ENCODE data around the gene SP6. TPM values are rescaled to one million over a fixed set of nuclear protein-coding genes. Genes with fewer than 3 reads are reported as not detected.

Gene SP6
- total and polyA plus RNA-seq, 3 donors from 2014 or later: 0.31 to 0.79 (median 0.43) TPM

- intact Hi-C loops (cut with DNase I; ENCODE audit: low total_unique reads): no loop called here
- DNase-seq: no peak
- no peaks in the 10 kb centered on the region for H3K36me3 ChIP-seq (ENCODE audit: low read depth, missing control alignments)
Measured at GRCh38 chr17:47822785-47823184, 28.2 kb downstream of the SP6 start.

GRCh38 chr17:47821424-47822391 lies 29.3 kb downstream of the SP6 start, which contains the start of gene OSBPL7:
OSBPL7 (minus strand) TSS chr17:47821794; CDS start chr17:47820278, 1,516 bp downstream.
- H3K36me3 ChIP-seq (ENCODE audit: low read depth, missing control alignments): no peaks in the 10 kb centered on the region
- H3K4me1 ChIP-seq: peaks cover 9% of the 10 kb centered on the region
- TF ChIP-seq POLR2A (IDR thresholded peaks at IDR 0.05) (no peak), CTCF (IDR thresholded peaks at IDR 0.05) (no peak)
- H3K27ac ChIP-seq: no peak within 1 kb of the TSS
- intact Hi-C loops (cut with DNase I; ENCODE audit: low total_unique reads): no loop called here
- 30 to 77% methylated on average over 5 to 21 of the region's 21 CpGs for WGBS, 2 donors
- DNase-seq: peak; percentile 52
- peak within 1 kb of the TSS; percentile 42 to 63 for H3K4me3 ChIP-seq
- H3K27me3 ChIP-seq: no peaks in the 10 kb centered on the region
- no peaks in the 10 kb centered on the region for H3K9me3 ChIP-seq

More at GRCh38 chr17:47822785-47823184, 28.2 kb downstream of the SP6 start:
- WGBS, 2 donors: 81 to 92% methylated on average over 4 of the region's 4 CpGs
- no peak for TF ChIP-seq CTCF (IDR thresholded peaks at IDR 0.05)
- TF ChIP-seq POLR2A (IDR thresholded peaks at IDR 0.05): no peak
- H3K27ac ChIP-seq: no peak overlapping the region
- H3K4me1 ChIP-seq: peaks cover 9% of the 10 kb centered on the region
- H3K27me3 ChIP-seq: no peaks in the 10 kb centered on the region
- no peaks in the 10 kb centered on the region for H3K9me3 ChIP-seq
- H3K4me3 ChIP-seq: no peak overlapping the region

GRCh38 chr17:47821031-47821423 lies 29.9 kb downstream of the SP6 start:
- no peaks in the 10 kb centered on the region for H3K36me3 ChIP-seq (ENCODE audit: low read depth, missing control alignments)
- no peak overlapping the region for H3K27ac ChIP-seq
- H3K27me3 ChIP-seq: no peaks in the 10 kb centered on the region
- WGBS, 2 donors: 17 to 33% methylated on average over 3 to 4 of the region's 4 CpGs
- H3K9me3 ChIP-seq: no peaks in the 10 kb centered on the region
- H3K4me3 ChIP-seq: peak overlapping the region; percentile 42 to 63
- peaks cover 9% of the 10 kb centered on the region for H3K4me1 ChIP-seq
- no peak for TF ChIP-seq POLR2A (IDR thresholded peaks at IDR 0.05)
- TF ChIP-seq CTCF (IDR thresholded peaks at IDR 0.05): no peak
- no peak for DNase-seq
- intact Hi-C loops (cut with DNase I; ENCODE audit: low total_unique reads): no loop called here

GRCh38 chr17:47820033-47820789 lies 30.8 kb downstream of the SP6 start:
- no peak for TF ChIP-seq POLR2A (IDR thresholded peaks at IDR 0.05)
- no peaks in the 10 kb centered on the region for H3K9me3 ChIP-seq
- H3K4me1 ChIP-seq: peaks cover 9% of the 10 kb centered on the region
- H3K27ac ChIP-seq: no peak overlapping the region
- DNase-seq: no peak
- 64 to 68% methylated on average over 6 to 12 of the region's 12 CpGs for WGBS, 2 donors
- intact Hi-C loops (cut with DNase I; ENCODE audit: low total_unique reads): no loop called here
- no peaks in the 10 kb centered on the region for H3K27me3 ChIP-seq
- no peaks in the 10 kb centered on the region for H3K36me3 ChIP-seq (ENCODE audit: low read depth, missing control alignments)
- no peak overlapping the region for H3K4me3 ChIP-seq

- intact Hi-C loops (cut with DNase I; ENCODE audit: low total_unique reads): no loop called here
- Histone ChIP-seq H3K4me3 (no peak overlapping the region), H3K4me1 (peaks cover 9% of the 10 kb centered on the region), H3K9me3 (no peaks in the 10 kb centered on the region), H3K27ac (no peak overlapping the region), H3K27me3 (no peaks in the 10 kb centered on the region), H3K36me3 (ENCODE audit: low read depth, missing control alignments) (no peaks in the 10 kb centered on the region)
- DNase-seq: no peak
- TF ChIP-seq POLR2A (IDR thresholded peaks at IDR 0.05) (no peak), CTCF (IDR thresholded peaks at IDR 0.05) (no peak)
- 81 to 84% methylated on average over 10 of the region's 10 CpGs for WGBS, 2 donors
Measured at GRCh38 chr17:47819475-47819874, 31.5 kb downstream of the SP6 start.
